A549 (cell line): ENCODE measurements around the gene TEF. TPM values are rescaled to one million over a fixed set of nuclear protein-coding genes. Genes with fewer than 3 reads are reported as not detected.

ENCODE experiments used
- ATAC-seq, 2 experiments: fragments of 200-7000 bp in 1 of 2; fragments of >200 bp in 1 of 2; cut with Nextera tagmentation in 1 of 2; cut with Tn5 transposase in 1 of 2; 3 replicates each; pipeline versions ENCODE4 v1.8.0 to v1.9.1; 2018 to 2020; ENCODE audit warnings: mild to moderate bottlenecking in 1 of 2, moderate library complexity in 1 of 2
- CTCF ChIA-PET: fragments of 300-600 bp; sonication (Branson Sonifier 250); formaldehyde crosslinking; extraction: SDS; loops from one replicate; lab custom pipeline; 2021; ENCODE audit warnings: antibody characterized with exemption, inconsistent platforms; lab: Yijun Ruan, JAX
- POLR2A ChIA-PET: fragments of 350-600 bp; formaldehyde crosslinking; extraction: SDS; loops from one replicate; lab custom pipeline; 2021; ENCODE audit warnings: antibody characterized with exemption, inconsistent platforms; lab: Yijun Ruan, JAX
- DNase-seq, 2 experiments: peaks; one replicate each; pipeline versions ENCODE4 v3.0.0 to v3.0.0-alpha.2; 2011 to 2016; ENCODE audit warnings: low read depth in 1 of 2, low spot score in 1 of 2
- FAIRE-seq: peaks from 2 replicates; lab custom pipeline; 2011; peaks lifted over from hg19 to GRCh38; lab: Jason Lieb, UNC
- H3K27ac ChIP-seq, 2 experiments: fragments of >200 bp; sonication (Bioruptor Twin); formaldehyde crosslinking; 3 replicates each; pipeline ENCODE4 v1.5.1; 2016 to 2017
- H3K4me1 ChIP-seq: fragments of >200 bp; sonication (Bioruptor Twin); formaldehyde crosslinking; 3 replicates; pipeline ENCODE4 v1.6.1; 2016
- H3K4me2 ChIP-seq: fragments of >200 bp; sonication (Bioruptor Twin); formaldehyde crosslinking; 3 replicates; pipeline ENCODE4 v1.6.1; 2016
- H3K4me3 ChIP-seq: fragments of >200 bp; sonication (Bioruptor Twin); formaldehyde crosslinking; 3 replicates; pipeline ENCODE4 v1.5.1; 2016
- H3K9me3 ChIP-seq: fragments of >200 bp; sonication (Bioruptor Twin); formaldehyde crosslinking; 3 replicates; pipeline ENCODE4 v1.6.1; 2016
- CBX8 ChIP-seq: fragments of 200-600 bp; sonication (generic); IDR thresholded peaks from 2 replicates; pipeline ENCODE4 v1.6.1; 2016
- CHD2 ChIP-seq: fragments of 150-350 bp; IDR thresholded peaks from 2 replicates; pipeline ENCODE4 v1.6.1; 2014; ENCODE audit warnings: low read length; ENCODE audit not compliant: partially characterized antibody
- CTCF ChIP-seq: fragments of >200 bp; sonication (Bioruptor Twin); formaldehyde crosslinking; IDR thresholded peaks from 3 replicates; pipeline ENCODE4 v1.5.1; 2016
- EHF ChIP-seq: fragments of 250-450 bp; sonication (Bioruptor Pico); IDR thresholded peaks from 2 replicates; pipeline ENCODE4 v1.5.0; 2020; ENCODE audit warnings: mild to moderate bottlenecking
- EHMT2 ChIP-seq: fragments of 200-600 bp; sonication (generic); IDR thresholded peaks from 2 replicates; pipeline ENCODE4 v1.6.1; 2016; ENCODE audit warnings: antibody characterized with exemption, low read depth, mild to moderate bottlenecking, moderate library complexity
- ELK1 ChIP-seq: fragments of 150-350 bp; IDR thresholded peaks from 2 replicates; pipeline ENCODE4 v1.6.1; 2014; ENCODE audit warnings: low read depth, mild to moderate bottlenecking, low read length
- ESRRA ChIP-seq: fragments of 150-350 bp; IDR thresholded peaks from 2 replicates; pipeline ENCODE4 v1.6.1; 2014; ENCODE audit warnings: mild to moderate bottlenecking, low read length, borderline replicate concordance
- FOSB ChIP-seq: fragments of 250-450 bp; sonication (Bioruptor Pico); IDR thresholded peaks from 2 replicates; pipeline ENCODE4 v1.5.0; 2020; ENCODE audit warnings: mild to moderate bottlenecking, moderate library complexity
- HDAC2 ChIP-seq: fragments of 200-600 bp; sonication (generic); IDR thresholded peaks from 2 replicates; pipeline ENCODE4 v1.6.1; 2016
- HEYL ChIP-seq: fragments of 250-450 bp; sonication (Bioruptor Pico); IDR thresholded peaks from 2 replicates; pipeline ENCODE4 v1.8.0; 2021; ENCODE audit warnings: mild to moderate bottlenecking, moderate library complexity
- HOXB13 ChIP-seq: fragments of 250-450 bp; sonication (Bioruptor Pico); IDR thresholded peaks from 2 replicates; pipeline ENCODE4 v1.5.0; 2020; ENCODE audit warnings: low read depth, mild to moderate bottlenecking, moderate library complexity
- JUN ChIP-seq, 2 experiments: fragments of >200 bp; sonication (Bioruptor Twin); formaldehyde crosslinking; IDR thresholded peaks; 2 replicates in 1 of 2; 3 replicates in 1 of 2; pipeline ENCODE4 v1.6.1; 2016 to 2017
- JUNB ChIP-seq: fragments of >200 bp; sonication (Bioruptor Twin); formaldehyde crosslinking; IDR thresholded peaks from 2 replicates; pipeline ENCODE4 v1.6.1; 2016
- KDM5A ChIP-seq: fragments of 200-600 bp; sonication (generic); IDR thresholded peaks from 2 replicates; pipeline ENCODE4 v1.6.1; 2016; ENCODE audit warnings: antibody characterized with exemption, mild to moderate bottlenecking
- NFE2L2 ChIP-seq: fragments of 150-350 bp; conservative IDR thresholded peaks from 2 replicates; pipeline ENCODE4 v1.6.1; 2014; ENCODE audit warnings: low read length
- NPAS2 ChIP-seq: fragments of 250-450 bp; sonication (Bioruptor Pico); IDR thresholded peaks from 2 replicates; pipeline ENCODE4 v1.8.0; 2022; ENCODE audit warnings: mild to moderate bottlenecking, moderate library complexity, borderline replicate concordance
- NR3C1 ChIP-seq: fragments of >200 bp; sonication (Bioruptor Twin); formaldehyde crosslinking; IDR thresholded peaks from 3 replicates; pipeline ENCODE4 v1.6.1; 2017
- POLR2A ChIP-seq: IDR thresholded peaks from 2 replicates; pipeline ENCODE4 v1.6.1; 2012; ENCODE audit warnings: mild to moderate bottlenecking, low read length
- RARB ChIP-seq: fragments of 250-450 bp; sonication (Bioruptor Pico); IDR thresholded peaks from 2 replicates; pipeline ENCODE4 v1.8.0; 2021; ENCODE audit warnings: mild to moderate bottlenecking, moderate library complexity
- RCOR1 ChIP-seq: fragments of 150-350 bp; IDR thresholded peaks from 2 replicates; pipeline ENCODE4 v1.6.1; 2014; ENCODE audit warnings: antibody characterized with exemption, low read length, low read depth
- RNF2 ChIP-seq: fragments of 200-600 bp; sonication (generic); IDR thresholded peaks from 2 replicates; pipeline ENCODE4 v1.6.1; 2016; ENCODE audit warnings: low read depth, mild to moderate bottlenecking, antibody characterized with exemption, moderate library complexity, borderline replicate concordance
- SREBF2 ChIP-seq: fragments of 450-650 bp; IDR thresholded peaks from 2 replicates; pipeline ENCODE4 v1.6.1; 2014; ENCODE audit warnings: mild to moderate bottlenecking, moderate library complexity
- ZC3H11A ChIP-seq: fragments of 450-650 bp; IDR thresholded peaks from 2 replicates; pipeline ENCODE4 v1.6.1; 2014; ENCODE audit warnings: antibody characterized with exemption, mild to moderate bottlenecking
- ZFP36 ChIP-seq: fragments of 450-650 bp; IDR thresholded peaks from 2 replicates; pipeline ENCODE4 v1.6.1; 2014; ENCODE audit warnings: borderline replicate concordance; ENCODE audit not compliant: partially characterized antibody
- ZNF302 ChIP-seq: fragments of 250-450 bp; sonication (Bioruptor Pico); IDR thresholded peaks from 2 replicates; pipeline ENCODE4 v1.9.0; 2021; ENCODE audit warnings: inconsistent platforms, mild to moderate bottlenecking, moderate library complexity
- WGBS: methylation state at CpG from one replicate; pipeline ENCODE4 v1.1.6; 2017; ENCODE audit errors: missing lambda C conversion rate; 5-methylcytosine and 5-hydroxymethylcytosine counted together
- polyA plus RNA-seq, 4 experiments: library from polyadenylated mRNA; depleted of rRNA in 3 of 4; stranded (reverse); fragments of >200 nt; fragmentation: RNase III in 1 of 4; extraction: RNeasy Plus Mini Kit Qiagen cat#74134 plus additional on column Dnase treatment in 1 of 4; gene quantifications; 2 replicates in 3 of 4; 3 replicates in 1 of 4; pipeline ENCODE4 v1.2.3, GENCODE V29; 2011 to 2017
- TF ChIP-seq, protein P1 (sequence below): IDR thresholded peaks from 2 replicates; pipeline ENCODE4 v1.6.1; 2012
- TF ChIP-seq, protein P2 (sequence below): fragments of 200-600 bp; sonication (generic); IDR thresholded peaks from 2 replicates; pipeline ENCODE4 v1.6.1; 2016; ENCODE audit warnings: antibody characterized with exemption, mild to moderate bottlenecking, moderate library complexity

The TEF gene
- polyA plus RNA-seq, 2 of the 4 experiments (the other 2 are of a cell fraction), result 1.4 to 2.8 TPM

DNA sequence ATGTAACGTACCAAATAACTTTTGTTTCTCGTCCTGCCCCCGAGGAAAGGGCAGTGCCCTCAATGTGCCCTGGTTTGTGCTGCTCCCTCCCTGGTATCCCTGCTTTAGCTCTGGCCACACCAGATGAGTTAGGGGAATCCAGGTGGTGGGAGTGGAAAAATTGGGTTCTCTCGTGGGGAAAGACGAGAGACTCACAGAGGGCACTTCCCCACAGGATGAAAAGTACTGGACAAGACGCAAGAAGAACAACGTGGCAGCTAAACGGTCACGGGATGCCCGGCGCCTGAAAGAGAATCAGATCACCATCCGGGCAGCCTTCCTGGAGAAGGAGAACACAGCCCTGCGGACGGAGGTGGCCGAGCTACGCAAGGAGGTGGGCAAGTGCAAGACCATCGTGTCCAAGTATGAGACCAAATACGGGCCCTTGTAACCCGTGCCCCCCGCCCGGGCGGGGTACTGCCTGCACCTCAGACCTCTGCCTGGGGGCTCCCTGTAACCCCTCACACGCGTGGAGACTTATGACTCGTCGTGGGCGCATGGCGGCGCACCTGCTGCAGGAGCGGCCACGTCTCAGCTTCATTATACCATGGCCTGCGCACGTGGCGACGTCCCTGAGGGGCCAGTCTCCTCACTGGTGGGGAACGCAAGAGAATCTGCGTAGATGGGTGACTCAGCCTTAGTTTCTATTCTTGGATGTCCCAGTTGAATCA lies 13.9 kb downstream of the TEF start (continued):
- TF ChIP-seq JUNB, result no peak
- TF ChIP-seq ZNF302 (CRISPR knock-in tag), result no peak
- no peak for TF ChIP-seq EHF (CRISPR knock-in tag)
- TF ChIP-seq EHMT2, result no peak
- TF ChIP-seq, protein P1, sequence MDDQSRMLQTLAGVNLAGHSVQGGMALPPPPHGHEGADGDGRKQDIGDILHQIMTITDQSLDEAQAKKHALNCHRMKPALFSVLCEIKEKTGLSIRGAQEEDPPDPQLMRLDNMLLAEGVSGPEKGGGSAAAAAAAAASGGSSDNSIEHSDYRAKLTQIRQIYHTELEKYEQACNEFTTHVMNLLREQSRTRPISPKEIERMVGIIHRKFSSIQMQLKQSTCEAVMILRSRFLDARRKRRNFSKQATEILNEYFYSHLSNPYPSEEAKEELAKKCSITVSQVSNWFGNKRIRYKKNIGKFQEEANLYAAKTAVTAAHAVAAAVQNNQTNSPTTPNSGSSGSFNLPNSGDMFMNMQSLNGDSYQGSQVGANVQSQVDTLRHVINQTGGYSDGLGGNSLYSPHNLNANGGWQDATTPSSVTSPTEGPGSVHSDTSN, result no peak
- no peak for TF ChIP-seq KDM5A
- TF ChIP-seq POLR2A, result no peak
- no peak for TF ChIP-seq HOXB13 (CRISPR knock-in tag)

DNA sequence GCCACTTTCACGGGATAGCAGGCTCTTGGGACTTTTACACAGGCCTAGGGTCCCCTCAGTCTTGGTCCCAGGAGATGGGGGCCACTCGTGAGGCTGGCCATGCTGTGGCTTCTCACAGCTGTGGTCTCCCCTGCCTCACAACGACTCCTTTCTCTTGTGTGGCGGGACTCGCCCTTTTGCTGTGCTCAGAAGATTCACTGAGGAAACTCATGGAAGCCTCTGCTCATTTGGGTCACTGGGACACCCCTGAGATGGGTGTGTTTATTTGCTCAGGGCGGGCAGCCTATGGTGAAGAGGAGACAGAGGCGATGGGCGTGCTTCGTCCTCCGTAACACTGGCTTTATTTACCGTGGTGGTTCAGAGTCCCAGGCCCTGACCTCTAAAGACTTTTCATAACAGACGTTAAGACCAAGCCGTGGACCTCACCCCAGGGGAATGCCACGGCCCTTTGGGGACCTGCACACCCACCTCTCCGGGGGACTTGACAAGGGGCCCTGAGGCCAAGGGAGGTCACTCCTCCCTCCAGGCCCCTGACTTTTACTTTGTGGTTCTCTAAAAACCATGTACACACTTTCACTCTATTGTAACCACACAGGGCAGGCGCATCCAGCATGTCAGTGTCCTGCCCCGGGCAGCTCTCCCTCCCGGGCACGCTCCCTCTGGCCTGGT lies 15.5 kb downstream of the TEF start:
- Histone ChIP-seq H3K4me1 (peaks cover 9% of the 10 kb centered on the region), H3K4me2 (no peak overlapping the region), H3K9me3 (no peaks in the 10 kb centered on the region), H3K4me3 (no peak overlapping the region), H3K27ac (0 out of 6 replicates have a peak overlapping the region, but pooled peaks of 1 of the 2 experiments have one; percentile 26)
- DNase-seq (no peak), ATAC-seq (no peak), FAIRE-seq (no peak)
- TF ChIP-seq RARB (CRISPR knock-in tag), result no peak
- TF ChIP-seq ELK1, result no peak
- no peak for TF ChIP-seq RNF2
- TF ChIP-seq CBX8, result no peak
- no peak for TF ChIP-seq NR3C1
- 65% methylated on average over 18 of the region's 19 CpGs for WGBS
- CTCF ChIA-PET, result interaction anchor here (2.8 kb wide), 1 partner anchor 121 kb away, joined by 12 read pairs; no protein-coding TSS in a partner anchor
- POLR2A ChIA-PET, result no interaction called here

GRCh38 chr22:41398921-41399320 lies 17.2 kb downstream of the TEF start:
- POLR2A ChIA-PET, result no interaction called here
- ATAC-seq (no peak), DNase-seq (no peak), FAIRE-seq (no peak)
- CTCF ChIA-PET, result interaction anchor here (2.8 to 5.6 kb wide), 2 partner anchors 119 to 127 kb away, joined by 12 to 64 read pairs; no protein-coding TSS in a partner anchor
- Histone ChIP-seq H3K9me3 (no peaks in the 10 kb centered on the region), H3K27ac (no peak overlapping the region), H3K4me1 (peaks cover 13% of the 10 kb centered on the region), H3K4me2 (no peak overlapping the region), H3K4me3 (no peak overlapping the region)
- TF ChIP-seq JUNB, result no peak
- no peak for TF ChIP-seq RCOR1
- no peak for TF ChIP-seq CTCF
- no peak for TF ChIP-seq HDAC2
- TF ChIP-seq FOSB, result no peak
- TF ChIP-seq HEYL, result no peak
- no peak for TF ChIP-seq CHD2
- TF ChIP-seq SREBF2, result no peak
- TF ChIP-seq RNF2, result no peak
- TF ChIP-seq, protein P2, sequence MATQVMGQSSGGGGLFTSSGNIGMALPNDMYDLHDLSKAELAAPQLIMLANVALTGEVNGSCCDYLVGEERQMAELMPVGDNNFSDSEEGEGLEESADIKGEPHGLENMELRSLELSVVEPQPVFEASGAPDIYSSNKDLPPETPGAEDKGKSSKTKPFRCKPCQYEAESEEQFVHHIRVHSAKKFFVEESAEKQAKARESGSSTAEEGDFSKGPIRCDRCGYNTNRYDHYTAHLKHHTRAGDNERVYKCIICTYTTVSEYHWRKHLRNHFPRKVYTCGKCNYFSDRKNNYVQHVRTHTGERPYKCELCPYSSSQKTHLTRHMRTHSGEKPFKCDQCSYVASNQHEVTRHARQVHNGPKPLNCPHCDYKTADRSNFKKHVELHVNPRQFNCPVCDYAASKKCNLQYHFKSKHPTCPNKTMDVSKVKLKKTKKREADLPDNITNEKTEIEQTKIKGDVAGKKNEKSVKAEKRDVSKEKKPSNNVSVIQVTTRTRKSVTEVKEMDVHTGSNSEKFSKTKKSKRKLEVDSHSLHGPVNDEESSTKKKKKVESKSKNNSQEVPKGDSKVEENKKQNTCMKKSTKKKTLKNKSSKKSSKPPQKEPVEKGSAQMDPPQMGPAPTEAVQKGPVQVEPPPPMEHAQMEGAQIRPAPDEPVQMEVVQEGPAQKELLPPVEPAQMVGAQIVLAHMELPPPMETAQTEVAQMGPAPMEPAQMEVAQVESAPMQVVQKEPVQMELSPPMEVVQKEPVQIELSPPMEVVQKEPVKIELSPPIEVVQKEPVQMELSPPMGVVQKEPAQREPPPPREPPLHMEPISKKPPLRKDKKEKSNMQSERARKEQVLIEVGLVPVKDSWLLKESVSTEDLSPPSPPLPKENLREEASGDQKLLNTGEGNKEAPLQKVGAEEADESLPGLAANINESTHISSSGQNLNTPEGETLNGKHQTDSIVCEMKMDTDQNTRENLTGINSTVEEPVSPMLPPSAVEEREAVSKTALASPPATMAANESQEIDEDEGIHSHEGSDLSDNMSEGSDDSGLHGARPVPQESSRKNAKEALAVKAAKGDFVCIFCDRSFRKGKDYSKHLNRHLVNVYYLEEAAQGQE, result no peak
- no peak for TF ChIP-seq ZC3H11A
- TF ChIP-seq ESRRA, result no peak
- no peak for TF ChIP-seq NFE2L2
- TF ChIP-seq JUN (IDR thresholded peaks at IDR 0.05), result no peak
- no peak for TF ChIP-seq ZFP36
- TF ChIP-seq NPAS2 (CRISPR knock-in tag), result no peak
- 93% methylated on average over 8 of the region's 8 CpGs for WGBS
